Measurements from ENCODE around the gene SPATA24.

The SPATA24 gene

DNA sequence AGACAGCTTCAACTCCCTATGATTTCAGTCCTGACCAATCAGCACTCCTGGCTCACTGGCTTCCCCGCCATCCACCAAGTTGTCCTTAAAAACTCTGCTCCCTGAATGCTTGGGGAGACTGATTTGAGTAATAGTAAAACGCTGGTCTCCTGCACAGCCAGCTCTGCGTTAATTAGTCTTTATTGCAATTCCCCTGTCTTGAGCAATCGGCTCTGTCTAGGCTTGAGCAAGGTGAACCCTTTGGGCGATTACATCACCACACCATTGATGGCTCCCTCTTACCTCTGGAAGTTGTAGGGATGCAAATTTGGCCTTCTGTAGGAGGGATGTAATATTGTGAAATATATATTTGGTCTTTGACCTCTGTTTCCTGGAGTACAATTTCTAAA lies 17.8 kb downstream of the SPATA24 start:
- H3K4me3 ChIP-seq (ENCODE audit: low read length) = no peak overlapping the region
- DNase-seq (ENCODE audit: low read depth) = peak; percentile 94
- TF ChIP-seq, protein P1, sequence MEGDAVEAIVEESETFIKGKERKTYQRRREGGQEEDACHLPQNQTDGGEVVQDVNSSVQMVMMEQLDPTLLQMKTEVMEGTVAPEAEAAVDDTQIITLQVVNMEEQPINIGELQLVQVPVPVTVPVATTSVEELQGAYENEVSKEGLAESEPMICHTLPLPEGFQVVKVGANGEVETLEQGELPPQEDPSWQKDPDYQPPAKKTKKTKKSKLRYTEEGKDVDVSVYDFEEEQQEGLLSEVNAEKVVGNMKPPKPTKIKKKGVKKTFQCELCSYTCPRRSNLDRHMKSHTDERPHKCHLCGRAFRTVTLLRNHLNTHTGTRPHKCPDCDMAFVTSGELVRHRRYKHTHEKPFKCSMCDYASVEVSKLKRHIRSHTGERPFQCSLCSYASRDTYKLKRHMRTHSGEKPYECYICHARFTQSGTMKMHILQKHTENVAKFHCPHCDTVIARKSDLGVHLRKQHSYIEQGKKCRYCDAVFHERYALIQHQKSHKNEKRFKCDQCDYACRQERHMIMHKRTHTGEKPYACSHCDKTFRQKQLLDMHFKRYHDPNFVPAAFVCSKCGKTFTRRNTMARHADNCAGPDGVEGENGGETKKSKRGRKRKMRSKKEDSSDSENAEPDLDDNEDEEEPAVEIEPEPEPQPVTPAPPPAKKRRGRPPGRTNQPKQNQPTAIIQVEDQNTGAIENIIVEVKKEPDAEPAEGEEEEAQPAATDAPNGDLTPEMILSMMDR (IDR thresholded peaks at IDR 0.05; ENCODE audit: insufficient read depth, low read depth, low read length, missing control alignments) = no peak

DNA sequence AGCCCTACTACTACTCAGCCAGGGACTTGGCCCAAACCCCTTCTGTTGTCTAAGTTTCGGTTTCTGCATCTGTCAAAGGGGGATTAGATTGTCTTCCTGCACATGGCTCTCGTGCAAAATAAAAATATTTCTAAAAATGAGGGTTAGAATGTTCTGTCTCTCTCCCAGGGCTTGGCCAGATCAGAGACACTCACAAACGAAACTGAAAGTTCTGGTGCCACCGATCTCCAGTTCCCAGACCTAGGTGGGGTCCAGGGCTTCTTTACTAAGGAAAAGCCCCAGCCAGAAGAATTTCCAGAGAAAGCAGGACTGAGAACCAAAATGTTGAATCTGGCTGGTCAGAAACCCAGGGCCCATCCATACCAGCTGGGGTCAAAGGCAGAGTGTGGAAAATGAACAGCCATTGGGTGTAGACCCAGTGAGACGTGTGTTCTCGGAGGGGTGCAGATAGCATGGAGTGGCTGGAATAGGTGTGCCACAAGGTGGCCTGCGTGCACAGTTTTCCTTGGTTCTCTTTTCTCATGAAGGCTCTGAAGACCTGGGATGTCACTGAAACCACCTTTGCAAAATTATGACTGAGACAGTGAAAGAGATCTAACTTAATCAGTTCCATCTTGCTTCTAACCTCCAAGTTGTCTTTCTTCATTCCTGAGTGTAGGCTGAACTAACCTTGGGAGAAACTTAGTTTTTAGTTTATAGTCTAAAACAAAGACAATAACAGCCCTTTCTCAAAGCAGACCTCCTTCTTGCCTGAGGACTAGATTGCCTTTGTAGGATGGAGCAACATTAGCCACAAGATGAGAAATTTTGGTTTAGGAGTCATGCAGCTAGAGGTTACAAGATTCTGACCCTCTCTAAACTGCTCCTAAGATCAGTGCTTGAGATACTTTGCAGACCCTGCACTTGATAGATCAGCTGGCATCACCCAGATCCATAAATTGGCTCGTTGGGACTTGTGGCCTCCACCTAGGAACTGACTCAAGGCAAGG lies 18.5 kb downstream of the SPATA24 start:
- TF ChIP-seq, protein P1 (IDR thresholded peaks at IDR 0.05; ENCODE audit: insufficient read depth, low read depth, low read length, missing control alignments) = no peak
- no peak overlapping the region for H3K4me3 ChIP-seq (ENCODE audit: low read length)
- peak; percentile 20 for DNase-seq (ENCODE audit: low read depth)

GRCh38 chr5:139384591-139385051 lies 19.3 kb downstream of the SPATA24 start:
- TF ChIP-seq, protein P1 (IDR thresholded peaks at IDR 0.05; ENCODE audit: insufficient read depth, low read depth, low read length, missing control alignments) = no peak
- DNase-seq (ENCODE audit: low read depth) = no peak
- no peak overlapping the region for H3K4me3 ChIP-seq (ENCODE audit: low read length)

DNA sequence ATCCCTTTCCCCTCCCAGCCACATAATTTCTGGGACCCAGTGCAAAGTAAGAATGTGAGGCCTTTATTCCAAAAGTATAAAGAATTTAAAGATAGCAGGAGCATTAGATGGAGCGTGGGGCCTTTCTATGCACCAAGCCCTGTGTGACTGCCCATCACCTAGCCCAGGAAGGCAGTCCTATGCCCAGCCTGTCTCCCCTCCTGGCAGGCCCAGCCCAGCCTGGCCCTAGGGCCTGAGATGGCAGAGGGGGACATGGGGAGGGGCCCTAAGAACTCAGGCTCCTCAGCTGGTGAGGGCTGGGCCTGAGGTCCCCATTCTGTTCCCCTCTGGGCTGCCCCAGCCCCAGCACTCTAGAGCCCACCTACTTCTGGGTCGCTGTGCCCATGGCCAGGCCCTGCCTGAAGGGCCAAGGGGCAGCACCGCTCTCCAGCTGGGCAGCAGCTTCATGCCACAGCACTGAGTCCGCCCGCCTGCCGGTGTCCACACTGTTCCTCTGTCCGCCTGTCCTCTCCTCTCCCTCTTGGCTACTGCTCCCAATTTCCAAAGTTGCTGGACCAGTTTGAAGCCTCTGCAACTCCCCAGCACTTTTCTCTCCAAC lies 19.8 kb downstream of the SPATA24 start:
- DNase-seq (ENCODE audit: low read depth) = no peak
- TF ChIP-seq, protein P1 (IDR thresholded peaks at IDR 0.05; ENCODE audit: insufficient read depth, low read depth, low read length, missing control alignments) = no peak
- no peak overlapping the region for H3K4me3 ChIP-seq (ENCODE audit: low read length)

DNA sequence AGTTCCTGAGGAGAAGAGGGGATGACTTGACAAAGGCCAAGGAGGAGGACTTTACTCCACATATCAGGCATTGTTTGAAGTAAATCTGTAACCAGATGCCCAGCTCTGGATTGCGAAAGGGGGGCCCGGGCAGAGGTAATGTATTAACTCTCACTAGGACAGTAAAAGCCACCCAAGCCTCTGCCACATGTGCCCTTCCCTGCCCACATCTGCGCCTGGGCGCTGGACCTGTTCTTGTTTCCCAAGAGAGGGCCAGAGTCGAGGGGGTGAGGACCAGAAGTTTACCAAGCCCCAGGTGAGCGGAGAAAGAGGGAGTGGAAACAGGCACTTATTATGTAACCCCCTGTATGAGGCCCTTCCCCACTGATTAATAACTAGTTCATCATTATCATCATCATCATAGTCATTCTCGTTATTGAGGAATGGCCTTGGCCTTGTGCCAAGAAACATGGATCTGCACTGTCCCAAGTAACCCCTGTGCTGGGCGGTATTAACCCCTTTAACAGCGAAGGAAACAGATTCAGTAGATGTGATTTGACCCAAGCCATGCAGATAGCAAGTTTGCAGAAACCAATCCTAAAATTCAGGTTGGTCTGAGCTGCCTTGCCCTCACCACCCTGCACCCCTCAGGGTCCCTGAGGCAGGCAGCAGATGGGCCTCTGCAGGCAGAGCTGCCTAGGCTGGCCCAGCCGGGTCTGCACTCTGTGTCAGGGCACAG lies 20.5 kb downstream of the SPATA24 start, which contains the start of gene SLC23A1:
SLC23A1 (minus strand) TSS at position 23 of the 718 bp plus-strand sequence. CDS start 44 bp downstream, outside the sequence.
- TF ChIP-seq, protein P1 (IDR thresholded peaks at IDR 0.05; ENCODE audit: insufficient read depth, low read depth, low read length, missing control alignments) = no peak
- no peak within 1 kb of the TSS for H3K4me3 ChIP-seq (ENCODE audit: low read length)
- no peak for DNase-seq (ENCODE audit: low read depth)

DNA sequence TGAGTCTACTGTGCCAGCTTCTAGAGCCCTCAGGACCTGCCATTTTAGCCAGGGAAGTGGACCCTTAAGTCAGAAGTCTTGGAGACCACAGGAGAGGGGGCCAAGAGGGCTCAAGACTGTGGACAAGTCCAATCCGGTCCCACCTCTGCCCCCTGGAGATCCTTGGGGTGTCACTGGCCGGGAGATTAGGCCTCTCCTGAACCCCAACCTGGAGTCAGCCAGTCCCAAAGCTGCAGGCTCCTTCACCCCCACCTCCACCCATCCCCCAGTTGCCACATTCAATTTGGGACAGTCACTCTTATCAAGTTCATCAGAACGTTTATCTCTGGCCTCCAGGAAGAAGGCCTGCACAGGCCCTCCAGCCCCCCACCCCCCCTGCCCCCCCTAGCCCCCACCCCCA lies 21.1 kb downstream of the SPATA24 start:
- TF ChIP-seq, protein P1 (IDR thresholded peaks at IDR 0.05; ENCODE audit: insufficient read depth, low read depth, low read length, missing control alignments) = no peak
- no peak for DNase-seq (ENCODE audit: low read depth)
- no peak overlapping the region for H3K4me3 ChIP-seq (ENCODE audit: low read length)
